Measurements from ENCODE around the gene PSPC1. TPM values are rescaled to one million over a fixed set of nuclear protein-coding genes. Genes with fewer than 3 reads are reported as not detected.

The PSPC1 gene
- total and polyA plus RNA-seq, 2 of the 13 experiments (the other 11 are each of a cell fraction or from before 2014, with no cell fraction given): 33.5 to 94.0 TPM

DNA sequence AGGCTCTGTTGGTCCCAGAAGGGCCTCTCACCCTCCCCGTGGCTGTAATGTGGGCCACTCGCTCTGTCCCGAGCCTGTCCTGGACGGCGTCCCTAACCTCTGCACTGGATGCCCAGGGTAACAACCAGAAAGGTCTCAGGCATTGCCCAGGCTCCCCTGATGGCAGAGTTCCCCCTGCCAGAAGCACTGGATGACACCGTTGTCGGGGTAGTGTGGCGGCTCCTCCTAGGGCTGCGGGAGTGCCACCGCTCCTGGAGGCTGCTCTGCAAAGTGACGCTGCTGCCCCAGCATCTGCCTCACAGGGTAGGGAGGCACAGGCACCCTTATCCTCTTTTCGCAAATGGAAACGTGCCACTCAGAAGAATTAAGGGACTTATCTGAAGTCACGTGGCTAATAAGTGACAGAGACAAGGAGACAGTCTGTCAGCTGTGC is 117.3 kb downstream of the PSPC1 start:
- DNase-seq (ENCODE audit: low spot score) (no peak), FAIRE-seq (no peak), ATAC-seq (peak; percentile 47)
- Histone ChIP-seq H3K4me1 (ENCODE audit: insufficient read depth, low read length) (no peaks in the 10 kb centered on the region), H3K27me3 (ENCODE audit: control insufficient read depth in 1 of 2, insufficient read depth in 2 of 2, low read length in 2 of 2) (no peaks in the 10 kb centered on the region), H3K4me2 (ENCODE audit: low read depth, low read length) (no peak overlapping the region), H2AFZ (ENCODE audit: low read length) (no peak overlapping the region), H3K9ac (ENCODE audit: insufficient read depth, low read depth, low read length) (no peak overlapping the region), H3K4me3 (replicated peaks in 1 of 3; ENCODE audit: insufficient read depth in 1 of 3, low read depth in 2 of 3, low read length in 3 of 3) (no peak overlapping the region), H3K27ac (ENCODE audit: extremely low read length, insufficient read depth, low read length) (no peak overlapping the region), H3K79me2 (ENCODE audit: insufficient read depth, low read length) (no peaks in the 10 kb centered on the region), H3K36me3 (replicated peaks in 1 of 2; ENCODE audit: control insufficient read depth in 1 of 2, insufficient read depth in 2 of 2, low read length in 2 of 2) (peaks cover 15 to 63% of the 10 kb centered on the region in 2 experiments), H3K9me3 (ENCODE audit: low read length) (no peaks in the 10 kb centered on the region), H4K20me1 (ENCODE audit: insufficient read depth, low read length) (no peaks in the 10 kb centered on the region)
- ChIA-PET POLR2A (no interaction called here), CTCF (ENCODE audit: low intra/inter-chr PET ratio, low total read pairs) (no interaction called here)
- BruUV-seq (replicated peaks): no TSS peak
- intact Hi-C loops (cut with micrococcal nuclease; ENCODE audit: unreplicated experiment): no loop called here
- in situ Hi-C loops (cut with HindIII; ENCODE audit: extremely low pct_ligation_motif_present, low pct_unique_long_range_greater_than_20kb): no loop called here
- WGBS (ENCODE audit: low lambda C conversion rate): 100% methylated on average over 5 of the region's 14 CpGs
- TF ChIP-seq, protein P1, sequence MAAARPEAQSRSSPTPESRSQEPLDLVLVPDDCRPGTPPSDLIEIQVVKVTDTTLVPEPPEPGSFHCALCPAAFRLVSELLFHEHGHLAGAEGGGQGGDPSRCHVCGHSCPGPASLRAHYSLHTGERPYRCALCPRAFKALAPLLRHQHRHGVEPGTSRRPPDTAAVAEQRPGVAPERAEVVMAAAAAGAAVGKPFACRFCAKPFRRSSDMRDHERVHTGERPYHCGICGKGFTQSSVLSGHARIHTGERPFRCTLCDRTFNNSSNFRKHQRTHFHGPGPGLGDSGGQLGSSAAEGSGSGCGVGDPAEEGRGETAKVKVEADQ (CRISPR knock-in tag; IDR thresholded peaks at IDR 0.05; ENCODE audit: borderline replicate concordance): no peak
- TF ChIP-seq SNAPC5 (CRISPR knock-in tag; IDR thresholded peaks at IDR 0.05; ENCODE audit: borderline replicate concordance) (no peak), KLF6 (CRISPR knock-in tag; IDR thresholded peaks at IDR 0.05) (no peak), AGO2 (optimal IDR thresholded peaks at IDR 0.05; ENCODE audit: low read depth, low read length) (peak; percentile 52), ATM (IDR thresholded peaks at IDR 0.05; ENCODE audit: borderline replicate concordance) (no peak), ZNF562 (CRISPR knock-in tag; IDR thresholded peaks at IDR 0.05; ENCODE audit: borderline replicate concordance) (no peak)

GRCh38 chr13:19664481-19665230 is 118.1 kb downstream of the PSPC1 start:
- peaks cover 11 to 56% of the 10 kb centered on the region in 2 experiments for H3K36me3 ChIP-seq (replicated peaks in 1 of 2; ENCODE audit: control insufficient read depth in 1 of 2, insufficient read depth in 2 of 2, low read length in 2 of 2)
- no peak for DNase-seq (ENCODE audit: low spot score)
- H3K27me3 ChIP-seq (ENCODE audit: control insufficient read depth in 1 of 2, insufficient read depth in 2 of 2, low read length in 2 of 2): no peaks in the 10 kb centered on the region
- no peak overlapping the region for H3K4me3 ChIP-seq (replicated peaks in 1 of 3; ENCODE audit: insufficient read depth in 1 of 3, low read depth in 2 of 3, low read length in 3 of 3)
- no peak for TF ChIP-seq MAF1 (CRISPR knock-in tag; IDR thresholded peaks at IDR 0.05; ENCODE audit: borderline replicate concordance)
- FAIRE-seq: no peak
- ChIA-PET CTCF (ENCODE audit: low intra/inter-chr PET ratio, low total read pairs) (no interaction called here), POLR2A (no interaction called here)
- intact Hi-C loops (cut with micrococcal nuclease; ENCODE audit: unreplicated experiment) (no loop called here), in situ Hi-C loops (cut with HindIII; ENCODE audit: extremely low pct_ligation_motif_present, low pct_unique_long_range_greater_than_20kb) (no loop called here)
- no peaks in the 10 kb centered on the region for H3K79me2 ChIP-seq (ENCODE audit: insufficient read depth, low read length)
- no peaks in the 10 kb centered on the region for H3K4me1 ChIP-seq (ENCODE audit: insufficient read depth, low read length)
- peak; percentile 19; the same call in 2 of the 3 replicates for ATAC-seq
- no peaks in the 10 kb centered on the region for H4K20me1 ChIP-seq (ENCODE audit: insufficient read depth, low read length)
- no peak overlapping the region for H3K9ac ChIP-seq (ENCODE audit: insufficient read depth, low read depth, low read length)
- no peaks in the 10 kb centered on the region for H3K9me3 ChIP-seq (ENCODE audit: low read length)
- no TSS peak for BruUV-seq (replicated peaks)
- H2AFZ ChIP-seq (ENCODE audit: low read length): no peak overlapping the region
- 96% methylated on average over 14 of the region's 14 CpGs for WGBS (ENCODE audit: low lambda C conversion rate)
- no peak overlapping the region for H3K4me2 ChIP-seq (ENCODE audit: low read depth, low read length)
- no peak overlapping the region for H3K27ac ChIP-seq (ENCODE audit: extremely low read length, insufficient read depth, low read length)
